Stimulated activated naive CD8-positive, alpha-beta T cell treated with anti-CD3 and anti-CD28 coated beads, Interleukin-15, amount 100 ng/mL, for 72 hours (primary cell): ENCODE measurements around the gene GNAT1.
"Not testable (repeated sequence)": the region's sequence is repeated elsewhere in the genome, so short reads cannot be mapped to it uniquely, and the experiment has no call there.

Experiments used
- ATAC-seq: fragments of 150-1000 bp; cut with Tn5 transposase; 2 replicates; pipeline ENCODE4 v1.10.0; 2021; ENCODE audit warnings: mild to moderate bottlenecking, moderate library complexity
- DNase-seq, 2 donors: peaks; one replicate each; pipeline ENCODE4 v3.0.0; 2021 to 2022
- H3K27ac Mint-ChIP-seq, 2 donors: one replicate each; pipeline ENCODE4 v1.8.0; 2022; ENCODE audit warnings: mild to moderate bottlenecking in 2 of 2, mixed read lengths in 2 of 2, moderate library complexity in 2 of 2
- H3K27me3 Mint-ChIP-seq: one replicate; pipeline ENCODE4 v1.8.0; 2022; ENCODE audit warnings: mixed read lengths
- H3K4me1 Mint-ChIP-seq: one replicate; pipeline ENCODE4 v1.8.0; 2022; ENCODE audit warnings: mild to moderate bottlenecking, mixed read lengths
- H3K4me3 Mint-ChIP-seq, 2 donors: one replicate each; pipeline ENCODE4 v1.8.0; 2022; ENCODE audit warnings: mild to moderate bottlenecking in 2 of 2, mixed read lengths in 2 of 2, moderate library complexity in 1 of 2
- H3K9me3 Mint-ChIP-seq, 2 donors: one replicate each; pipeline ENCODE4 v1.8.0; 2022; ENCODE audit warnings: mixed read lengths in 2 of 2

Gene GNAT1

GRCh38 chr3:50203113-50203808, 11.9 kb downstream of the GNAT1 start:
- no peak overlapping the region for H3K4me3 Mint-ChIP-seq
- H3K4me1 Mint-ChIP-seq = peaks cover 8% of the 10 kb centered on the region
- peaks cover 77% of the 10 kb centered on the region for H3K27me3 Mint-ChIP-seq
- no peak overlapping the region for H3K27ac Mint-ChIP-seq
- no peak for ATAC-seq
- H3K9me3 Mint-ChIP-seq = no peaks in the 10 kb centered on the region
- DNase-seq = no peak

- H3K27me3 Mint-ChIP-seq = peaks cover 69% of the 10 kb centered on the region
- no peaks in the 10 kb centered on the region for H3K9me3 Mint-ChIP-seq
- ATAC-seq (no peak), DNase-seq (no peak)
- no peak overlapping the region for H3K27ac Mint-ChIP-seq
- no peak overlapping the region for H3K4me3 Mint-ChIP-seq
- H3K4me1 Mint-ChIP-seq = peaks cover 8% of the 10 kb centered on the region
These were observed 12.7 kb downstream of the GNAT1 start for GRCh38 chr3:50203809-50204803.

GRCh38 chr3:50204804-50205412, 13.5 kb downstream of the GNAT1 start, which contains the start of gene SLC38A3:
Gene SLC38A3, plus strand, starts transcription at chr3:50205271. Its CDS starts 8,929 bp downstream, at chr3:50214200.
- H3K27ac Mint-ChIP-seq = no peak within 1 kb of the TSS
- H3K9me3 Mint-ChIP-seq = no peaks in the 10 kb centered on the region
- DNase-seq (no peak), ATAC-seq (peak; percentile 51)
- peaks cover 8% of the 10 kb centered on the region for H3K4me1 Mint-ChIP-seq
- peak within 1 kb of the TSS; percentile 52 to 79 for H3K4me3 Mint-ChIP-seq
- H3K27me3 Mint-ChIP-seq = peaks cover 69% of the 10 kb centered on the region

- Mint-ChIP-seq H3K27me3 (peaks cover 67% of the 10 kb centered on the region), H3K27ac (no peak overlapping the region), H3K4me1 (peaks cover 8% of the 10 kb centered on the region), H3K4me3 (peak overlapping the region; percentile 52 to 79), H3K9me3 (no peaks in the 10 kb centered on the region)
- peak; percentile 58 for ATAC-seq
- peak; percentile 36 to 39 for DNase-seq
These were observed 14.2 kb downstream of the GNAT1 start for GRCh38 chr3:50205413-50206276.

GRCh38 chr3:50207359-50208042, 16.1 kb downstream of the GNAT1 start:
- Mint-ChIP-seq H3K4me1 (peaks cover 17% of the 10 kb centered on the region), H3K4me3 (no peak overlapping the region), H3K9me3 (no peaks in the 10 kb centered on the region), H3K27ac (no peak overlapping the region), H3K27me3 (peaks cover 48% of the 10 kb centered on the region)
- ATAC-seq (no peak), DNase-seq (no peak)

- no peak for DNase-seq
- no peak overlapping the region for H3K4me3 Mint-ChIP-seq
- no peak for ATAC-seq
- H3K27ac Mint-ChIP-seq = no peak overlapping the region
- H3K9me3 Mint-ChIP-seq = no peaks in the 10 kb centered on the region
- peaks cover 18% of the 10 kb centered on the region for H3K4me1 Mint-ChIP-seq
- H3K27me3 Mint-ChIP-seq = peaks cover 35% of the 10 kb centered on the region
These were observed 17.4 kb downstream of the GNAT1 start for GRCh38 chr3:50208677-50209344.

GRCh38 chr3:50210176-50210509, 18.7 kb downstream of the GNAT1 start:
- DNase-seq (no peak), ATAC-seq (no peak)
- Mint-ChIP-seq H3K4me1 (peaks cover 17% of the 10 kb centered on the region), H3K4me3 (no peak overlapping the region), H3K27me3 (peaks cover 22% of the 10 kb centered on the region), H3K27ac (no peak overlapping the region), H3K9me3 (no peaks in the 10 kb centered on the region)

- Mint-ChIP-seq H3K4me3 (no peak overlapping the region), H3K4me1 (peaks cover 11% of the 10 kb centered on the region), H3K27ac (no peak overlapping the region), H3K27me3 (peaks cover 16% of the 10 kb centered on the region), H3K9me3 (no peaks in the 10 kb centered on the region)
- no peak for DNase-seq
- ATAC-seq = no peak
These were observed 19.3 kb downstream of the GNAT1 start for GRCh38 chr3:50210510-50211367.

- DNase-seq, H3K27ac Mint-ChIP-seq, ATAC-seq, H3K4me3 Mint-ChIP-seq, H3K9me3 Mint-ChIP-seq: not testable (repeated sequence)
- H3K4me1 Mint-ChIP-seq = peaks cover 11% of the 10 kb centered on the region
- H3K27me3 Mint-ChIP-seq = peaks cover 10% of the 10 kb centered on the region
These were observed 19.9 kb downstream of the GNAT1 start for GRCh38 chr3:50211368-50211717.

GRCh38 chr3:50211930-50212329, 20.5 kb downstream of the GNAT1 start:
- Mint-ChIP-seq H3K4me1 (peaks cover 11% of the 10 kb centered on the region), H3K9me3 (no peaks in the 10 kb centered on the region), H3K27me3 (peaks cover 4% of the 10 kb centered on the region), H3K4me3 (no peak overlapping the region), H3K27ac (no peak overlapping the region)
- ATAC-seq (peak; percentile 92), DNase-seq (peak; percentile 54 to 70)

GRCh38 chr3:50212502-50212901, 21.1 kb downstream of the GNAT1 start:
- Mint-ChIP-seq H3K27me3 (no peaks in the 10 kb centered on the region), H3K4me3 (peak overlapping the region in 1 of 2 donors; percentile 18), H3K27ac (no peak overlapping the region), H3K4me1 (peaks cover 11% of the 10 kb centered on the region), H3K9me3 (no peaks in the 10 kb centered on the region)
- DNase-seq (no peak), ATAC-seq (no peak)

- Mint-ChIP-seq H3K9me3 (no peaks in the 10 kb centered on the region), H3K4me1 (peaks cover 11% of the 10 kb centered on the region), H3K27ac (no peak overlapping the region), H3K27me3 (no peaks in the 10 kb centered on the region), H3K4me3 (no peak overlapping the region)
- no peak for ATAC-seq
- DNase-seq = no peak
These were observed 21.6 kb downstream of the GNAT1 start for GRCh38 chr3:50212971-50213370.

- no peak for DNase-seq
- no peak for ATAC-seq
- no peak overlapping the region for H3K4me3 Mint-ChIP-seq
- H3K27me3 Mint-ChIP-seq = no peaks in the 10 kb centered on the region
- H3K9me3 Mint-ChIP-seq = no peaks in the 10 kb centered on the region
- peaks cover 11% of the 10 kb centered on the region for H3K4me1 Mint-ChIP-seq
- H3K27ac Mint-ChIP-seq = no peak overlapping the region
These were observed 22.0 kb downstream of the GNAT1 start for GRCh38 chr3:50213373-50213772.
